Neural cell (in vitro differentiated cells): ENCODE measurements around the gene PSMD13.

Experiments
- EP300 ChIP-seq: fragments of 450-650 bp; conservative IDR thresholded peaks from 2 replicates; pipeline ENCODE4 v1.6.1; 2014; ENCODE audit warnings: antibody characterized with exemption, mild to moderate bottlenecking, moderate library complexity; ENCODE audit not compliant: poor library complexity, severe bottlenecking
- POLR2AphosphoS5 ChIP-seq: IDR thresholded peaks from 2 replicates; pipeline ENCODE4 v1.6.1; 2012
- TAF1 ChIP-seq: IDR thresholded peaks from 2 replicates; pipeline ENCODE4 v1.6.1; 2012; ENCODE audit warnings: low read depth
- TF ChIP-seq, protein P1 (sequence below): fragments of 450-650 bp; IDR thresholded peaks from 2 replicates; pipeline ENCODE4 v1.5.1; 2014; ENCODE audit warnings: antibody characterized with exemption, mild to moderate bottlenecking, moderate library complexity; ENCODE audit not compliant: poor library complexity, severe bottlenecking

- TF ChIP-seq, protein P1, sequence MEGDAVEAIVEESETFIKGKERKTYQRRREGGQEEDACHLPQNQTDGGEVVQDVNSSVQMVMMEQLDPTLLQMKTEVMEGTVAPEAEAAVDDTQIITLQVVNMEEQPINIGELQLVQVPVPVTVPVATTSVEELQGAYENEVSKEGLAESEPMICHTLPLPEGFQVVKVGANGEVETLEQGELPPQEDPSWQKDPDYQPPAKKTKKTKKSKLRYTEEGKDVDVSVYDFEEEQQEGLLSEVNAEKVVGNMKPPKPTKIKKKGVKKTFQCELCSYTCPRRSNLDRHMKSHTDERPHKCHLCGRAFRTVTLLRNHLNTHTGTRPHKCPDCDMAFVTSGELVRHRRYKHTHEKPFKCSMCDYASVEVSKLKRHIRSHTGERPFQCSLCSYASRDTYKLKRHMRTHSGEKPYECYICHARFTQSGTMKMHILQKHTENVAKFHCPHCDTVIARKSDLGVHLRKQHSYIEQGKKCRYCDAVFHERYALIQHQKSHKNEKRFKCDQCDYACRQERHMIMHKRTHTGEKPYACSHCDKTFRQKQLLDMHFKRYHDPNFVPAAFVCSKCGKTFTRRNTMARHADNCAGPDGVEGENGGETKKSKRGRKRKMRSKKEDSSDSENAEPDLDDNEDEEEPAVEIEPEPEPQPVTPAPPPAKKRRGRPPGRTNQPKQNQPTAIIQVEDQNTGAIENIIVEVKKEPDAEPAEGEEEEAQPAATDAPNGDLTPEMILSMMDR: no peak
- TF ChIP-seq TAF1 (no peak), EP300 (no peak), POLR2AphosphoS5 (no peak)
Observed at GRCh38 chr11:217704-218103, 19.1 kb upstream of the PSMD13 start.
